ENCODE results near the gene ANTKMT. TPM values are rescaled to one million over a fixed set of nuclear protein-coding genes. Genes with fewer than 3 reads are reported as not detected.

The ANTKMT gene
- total and polyA plus RNA-seq, 4 experiments from 2014 or later, result 14.5 to 36.4 (median 22.5) TPM

GRCh38 chr16:678209-678857 lies 42.6 kb upstream of the ANTKMT start:
- Histone ChIP-seq H3K4me1 (ENCODE audit: insufficient read depth, low read length) (peaks cover 45% of the 10 kb centered on the region), H3K27me3 (ENCODE audit: insufficient read depth, low read length) (no peaks in the 10 kb centered on the region), H3K27ac (ENCODE audit: low read depth, low read length) (no peak overlapping the region), H3K4me3 (ENCODE audit: low read length in 2 of 2) (no peak overlapping the region), H3K9me3 (ENCODE audit: control insufficient read depth in 1 of 2, low read length in 2 of 2) (no peaks in the 10 kb centered on the region), H3K36me3 (ENCODE audit: insufficient read depth, low read length) (peaks cover 12% of the 10 kb centered on the region)
- intact Hi-C loops (cut with micrococcal nuclease), result loop anchor here (2.0 kb wide), 2 partner anchors 42 to 90 kb away; partner anchors contain the start of gene METTL26
- ChIA-PET CTCF (ENCODE audit: partially characterized antibody) (interaction anchor here (1.3 to 1.6 kb wide), 2 partner anchors 10 to 34 kb away, joined by 4 to 5 read pairs; partner anchors contain the start of gene RHOT2), POLR2A (ENCODE audit: partially characterized antibody) (interaction anchor here (1.0 to 10.2 kb wide), 3 partner anchors 11 to 30 kb away, joined by 3 to 212 read pairs (median 89); partner anchors contain the start of genes RHOT2 and WDR24)
- Mint-ChIP-seq H3K9me3 (peaks cover 0 to 1% (median 0%) of the 10 kb centered on the region in 8 donors), H3K36me3 (peaks cover 4 to 19% of the 10 kb centered on the region in 2 donors), H3K4me3 (peak overlapping the region in 5 of 8 donors; percentile 76 to 82 (median 80)), H3K27me3 (no peaks in the 10 kb centered on the region), H3K27ac (peak overlapping the region in 1 of 7 donors; percentile 83), H3K4me1 (peaks cover 5 to 48% (median 33%) of the 10 kb centered on the region in 4 donors)
- DNase-seq, result no peak

DNA sequence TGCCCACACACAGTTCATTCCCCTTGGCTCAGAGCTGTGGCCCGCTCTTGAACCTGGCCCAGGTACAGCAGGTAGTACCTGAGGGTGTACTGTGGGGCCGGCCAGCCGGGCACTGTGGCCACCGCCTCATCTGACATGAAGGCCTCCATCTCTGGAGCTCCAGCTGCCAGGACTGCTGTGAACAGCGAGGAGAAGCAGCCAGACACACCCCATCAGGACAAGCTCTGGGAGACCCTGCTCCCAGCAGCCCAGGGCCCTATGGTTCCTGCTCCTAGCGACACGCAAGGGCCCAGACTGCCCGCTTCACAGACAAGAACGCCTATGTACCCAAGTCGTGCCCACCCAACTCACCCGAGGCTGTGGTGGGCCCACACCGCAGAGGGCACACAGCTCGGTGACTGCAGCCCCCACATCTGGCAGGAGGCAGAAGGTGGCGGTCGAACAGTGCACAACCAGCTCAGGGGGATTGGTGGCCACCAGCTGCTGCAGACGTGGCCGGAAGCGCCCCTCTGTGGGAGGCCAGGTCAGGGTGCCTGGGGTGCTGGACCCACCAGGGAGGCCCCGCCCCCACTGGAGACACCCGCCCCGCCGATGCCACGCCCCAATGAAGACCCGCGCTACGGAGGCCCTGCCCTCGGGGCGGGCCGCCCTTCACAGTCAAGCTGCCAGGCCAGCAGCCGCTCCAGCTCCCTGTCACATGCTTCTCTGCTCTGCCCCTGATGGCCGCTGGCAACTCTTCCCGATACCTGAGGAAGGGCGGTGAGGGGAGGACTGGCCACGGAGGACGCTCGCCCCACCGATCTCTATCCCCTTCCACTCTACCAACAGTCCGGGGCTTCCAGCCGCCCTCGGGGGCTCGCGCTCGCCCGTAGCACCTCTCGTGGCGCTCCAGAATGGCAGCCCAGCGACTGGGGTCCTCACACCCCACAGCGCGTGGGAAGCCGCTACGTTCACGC lies 41.8 kb upstream of the ANTKMT start:
- Histone ChIP-seq H3K9me3 (ENCODE audit: control insufficient read depth in 1 of 2, low read length in 2 of 2) (no peaks in the 10 kb centered on the region), H3K4me1 (ENCODE audit: insufficient read depth, low read length) (peaks cover 49% of the 10 kb centered on the region)
- intact Hi-C loops (cut with micrococcal nuclease), result loop anchor here (1.0 to 2.0 kb wide), 3 partner anchors 11 to 90 kb away; partner anchors contain the start of genes METTL26 and RHOT2

DNA sequence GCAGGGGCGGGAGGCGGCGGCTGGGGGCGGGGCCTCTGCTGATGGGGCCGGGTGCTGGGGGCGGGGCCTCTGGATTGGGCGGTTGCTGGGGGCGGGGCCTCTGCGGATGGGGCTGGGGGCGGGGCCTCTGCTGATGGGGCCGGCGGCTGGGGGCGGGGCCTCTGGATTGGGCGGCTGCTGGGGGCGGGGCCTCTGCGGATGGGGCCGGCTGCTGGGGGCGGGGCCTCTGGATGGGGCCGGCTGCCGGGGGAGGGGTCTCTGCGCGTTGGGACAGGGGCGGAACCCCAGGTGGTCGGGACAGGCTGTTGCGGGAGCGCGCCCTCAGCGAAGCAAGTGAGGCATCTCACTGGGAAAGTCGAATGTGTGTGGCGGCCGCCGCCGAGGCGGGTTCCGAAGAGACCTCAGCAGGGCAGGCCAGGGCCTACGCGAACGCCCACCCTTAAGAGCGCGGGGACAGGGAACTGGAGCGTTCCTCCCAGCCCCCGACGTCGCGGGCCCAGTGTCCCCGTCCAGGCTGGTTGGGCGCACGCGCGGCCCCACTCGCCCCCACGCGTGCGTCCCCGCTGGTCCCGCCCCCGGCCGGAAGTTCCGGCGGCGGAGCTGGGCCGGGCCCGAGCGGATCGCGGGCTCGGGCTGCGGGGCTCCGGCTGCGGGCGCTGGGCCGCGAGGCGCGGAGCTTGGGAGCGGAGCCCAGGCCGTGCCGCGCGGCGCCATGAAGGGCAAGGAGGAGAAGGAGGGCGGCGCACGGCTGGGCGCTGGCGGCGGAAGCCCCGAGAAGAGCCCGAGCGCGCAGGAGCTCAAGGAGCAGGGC lies 40.9 kb upstream of the ANTKMT start, which contains the start of gene STUB1:
Gene STUB1 (plus strand): TSS at position 597 of the 811 bp plus-strand sequence. CDS start 116 bp downstream, at position 713.
- peak within 1 kb of the TSS; percentile 48 to 92 (median 90) for H3K27ac Mint-ChIP-seq
- intact Hi-C loops (cut with micrococcal nuclease), result loop anchor here (1.0 to 2.0 kb wide), 3 partner anchors 12 to 91 kb away; partner anchors contain the start of genes METTL26 and RHOT2
- Histone ChIP-seq H3K4me1 (ENCODE audit: insufficient read depth, low read length) (peaks cover 49% of the 10 kb centered on the region), H3K9me3 (ENCODE audit: control insufficient read depth in 1 of 2, low read length in 2 of 2) (no peaks in the 10 kb centered on the region), H3K27ac (ENCODE audit: low read depth, low read length) (peak within 1 kb of the TSS; percentile 70), H3K4me3 (ENCODE audit: low read length in 2 of 2) (peak within 1 kb of the TSS; percentile 14 to 62), H3K27me3 (ENCODE audit: insufficient read depth, low read length) (no peaks in the 10 kb centered on the region), H3K36me3 (ENCODE audit: insufficient read depth, low read length) (peaks cover 12% of the 10 kb centered on the region)
- H3K27me3 Mint-ChIP-seq, result no peaks in the 10 kb centered on the region
- DNase-seq, result peak; percentile 80 to 90 (median 83)
- CTCF ChIA-PET (ENCODE audit: partially characterized antibody), result interaction anchor here (1.6 kb wide), 1 partner anchor 32 kb away, joined by 4 read pairs; no protein-coding TSS in a partner anchor
- H3K4me3 Mint-ChIP-seq, result peak within 1 kb of the TSS; percentile 78 to 87 (median 81)
- H3K36me3 Mint-ChIP-seq, result peaks cover 4 to 19% of the 10 kb centered on the region in 2 donors
- peaks cover 5 to 49% (median 34%) of the 10 kb centered on the region in 4 donors for H3K4me1 Mint-ChIP-seq
- POLR2A ChIA-PET (ENCODE audit: partially characterized antibody), result interaction anchor here (0.7 to 10.2 kb wide), 14 partner anchors 8 to 96 kb away, joined by 3 to 212 read pairs (median 4); partner anchors contain the start of genes CCDC78, MCRIP2, METTL26 and RHOT2
- peaks cover 0 to 1% (median 0%) of the 10 kb centered on the region in 8 donors for H3K9me3 Mint-ChIP-seq

More for the DNA sequence above, 41.8 kb upstream of the ANTKMT start:
- H3K27me3 Mint-ChIP-seq, result no peaks in the 10 kb centered on the region
- peak overlapping the region; percentile 65 to 91 (median 81) for H3K27ac Mint-ChIP-seq
- Histone ChIP-seq H3K4me3 (ENCODE audit: low read length in 2 of 2) (peak overlapping the region in 1 of 2 donors; percentile 57), H3K36me3 (ENCODE audit: insufficient read depth, low read length) (peaks cover 12% of the 10 kb centered on the region), H3K27me3 (ENCODE audit: insufficient read depth, low read length) (no peaks in the 10 kb centered on the region), H3K27ac (ENCODE audit: low read depth, low read length) (peak overlapping the region; percentile 50)
- peak overlapping the region; percentile 71 to 82 (median 80) for H3K4me3 Mint-ChIP-seq
- ChIA-PET POLR2A (ENCODE audit: partially characterized antibody) (interaction anchor here (1.0 to 10.2 kb wide), 5 partner anchors 11 to 42 kb away, joined by 3 to 212 read pairs (median 14); partner anchors contain the start of genes METTL26, RHOT2, WDR24 and WDR90), CTCF (ENCODE audit: partially characterized antibody) (interaction anchor here (1.3 to 1.6 kb wide), 2 partner anchors 11 to 33 kb away, joined by 4 to 5 read pairs; partner anchors contain the start of gene RHOT2)
- peaks cover 4 to 17% of the 10 kb centered on the region in 2 donors for H3K36me3 Mint-ChIP-seq
- H3K9me3 Mint-ChIP-seq, result peaks cover 0 to 1% (median 0%) of the 10 kb centered on the region in 8 donors
- DNase-seq, result peak in 3 of 5 donors; percentile 44 to 64 (median 51)
- H3K4me1 Mint-ChIP-seq, result peaks cover 5 to 51% (median 34%) of the 10 kb centered on the region in 4 donors

DNA sequence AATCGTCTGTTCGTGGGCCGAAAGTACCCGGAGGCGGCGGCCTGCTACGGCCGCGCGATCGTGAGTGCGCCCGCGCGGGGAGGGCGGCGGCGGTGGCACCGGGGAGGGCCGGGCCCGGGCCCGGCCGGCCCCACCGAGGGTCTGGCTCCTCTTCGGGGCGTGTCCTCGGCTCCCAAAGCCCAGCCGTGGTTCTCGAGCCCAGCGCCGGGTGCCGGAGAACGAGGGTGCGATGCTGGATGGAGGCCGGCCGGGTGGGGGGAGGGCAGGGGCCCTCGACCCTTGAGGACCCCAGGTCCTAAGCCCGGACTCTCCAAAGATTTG lies 40.4 kb upstream of the ANTKMT start:
- CTCF ChIA-PET (ENCODE audit: partially characterized antibody), result no interaction called here
- peak overlapping the region; percentile 71 to 84 (median 78) for H3K4me3 Mint-ChIP-seq
- Histone ChIP-seq H3K27me3 (ENCODE audit: insufficient read depth, low read length) (no peaks in the 10 kb centered on the region), H3K36me3 (ENCODE audit: insufficient read depth, low read length) (peaks cover 12% of the 10 kb centered on the region), H3K9me3 (ENCODE audit: control insufficient read depth in 1 of 2, low read length in 2 of 2) (no peaks in the 10 kb centered on the region), H3K4me1 (ENCODE audit: insufficient read depth, low read length) (peaks cover 51% of the 10 kb centered on the region), H3K27ac (ENCODE audit: low read depth, low read length) (peak overlapping the region; percentile 70), H3K4me3 (ENCODE audit: low read length in 2 of 2) (peak overlapping the region; percentile 14 to 62)
- H3K27me3 Mint-ChIP-seq, result no peaks in the 10 kb centered on the region
- intact Hi-C loops (cut with micrococcal nuclease), result no loop called here
- DNase-seq, result no peak
- H3K36me3 Mint-ChIP-seq, result peaks cover 4 to 19% of the 10 kb centered on the region in 2 donors
- H3K4me1 Mint-ChIP-seq, result peaks cover 5 to 46% (median 32%) of the 10 kb centered on the region in 4 donors
- peak overlapping the region in 3 of 7 donors; percentile 57 to 89 (median 62) for H3K27ac Mint-ChIP-seq
- POLR2A ChIA-PET (ENCODE audit: partially characterized antibody), result interaction anchor here (0.7 to 10.2 kb wide), 13 partner anchors 9 to 96 kb away, joined by 3 to 212 read pairs (median 5); partner anchors contain the start of genes CCDC78, MCRIP2, METTL26 and RHOT2
- peaks cover 0 to 1% (median 0%) of the 10 kb centered on the region in 8 donors for H3K9me3 Mint-ChIP-seq

DNA sequence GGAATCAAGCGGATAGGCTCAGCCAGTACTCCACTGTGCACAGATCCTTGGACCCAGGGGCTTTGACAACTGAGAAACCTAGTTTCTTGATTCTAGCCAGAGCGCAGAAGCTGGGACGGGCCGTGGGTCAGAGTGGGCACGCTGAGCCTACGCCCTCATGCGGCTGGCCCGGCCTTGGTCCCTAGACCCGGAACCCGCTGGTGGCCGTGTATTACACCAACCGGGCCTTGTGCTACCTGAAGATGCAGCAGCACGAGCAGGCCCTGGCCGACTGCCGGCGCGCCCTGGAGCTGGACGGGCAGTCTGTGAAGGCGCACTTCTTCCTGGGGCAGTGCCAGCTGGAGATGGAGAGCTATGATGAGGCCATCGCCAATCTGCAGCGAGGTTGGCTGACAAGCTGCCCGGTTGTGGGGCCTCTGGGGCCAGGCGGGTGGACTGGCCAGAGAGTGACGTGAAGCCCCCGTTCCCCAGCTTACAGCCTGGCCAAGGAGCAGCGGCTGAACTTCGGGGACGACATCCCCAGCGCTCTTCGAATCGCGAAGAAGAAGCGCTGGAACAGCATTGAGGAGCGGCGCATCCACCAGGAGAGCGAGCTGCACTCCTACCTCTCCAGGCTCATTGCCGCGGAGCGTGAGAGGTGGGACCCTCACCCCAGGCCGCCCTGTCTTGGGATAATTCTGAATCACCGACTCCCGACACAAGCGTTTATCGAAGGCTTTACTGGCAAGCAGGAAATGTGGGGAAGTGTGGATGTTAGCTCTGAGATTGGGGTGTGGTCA lies 39.8 kb upstream of the ANTKMT start:
- Mint-ChIP-seq H3K27me3 (no peaks in the 10 kb centered on the region), H3K9me3 (peaks cover 0 to 1% (median 0%) of the 10 kb centered on the region in 8 donors), H3K4me3 (peak overlapping the region; percentile 69 to 84 (median 76)), H3K27ac (peak overlapping the region in 6 of 7 donors; percentile 22 to 89 (median 56)), H3K36me3 (peaks cover 4 to 19% of the 10 kb centered on the region in 2 donors), H3K4me1 (peaks cover 5 to 49% (median 33%) of the 10 kb centered on the region in 4 donors)
- intact Hi-C loops (cut with micrococcal nuclease), result no loop called here
- ChIA-PET CTCF (ENCODE audit: partially characterized antibody) (no interaction called here), POLR2A (ENCODE audit: partially characterized antibody) (interaction anchor here (0.9 to 10.2 kb wide), 12 partner anchors 9 to 97 kb away, joined by 3 to 212 read pairs (median 4); partner anchors contain the start of genes ANTKMT, CCDC78, METTL26 and RHOT2)
- peak overlapping the region; percentile 14 to 62 for H3K4me3 ChIP-seq (ENCODE audit: low read length in 2 of 2)
- no peak for DNase-seq
- peaks cover 12% of the 10 kb centered on the region for H3K36me3 ChIP-seq (ENCODE audit: insufficient read depth, low read length)
- H3K27me3 ChIP-seq (ENCODE audit: insufficient read depth, low read length), result no peaks in the 10 kb centered on the region
- no peaks in the 10 kb centered on the region for H3K9me3 ChIP-seq (ENCODE audit: control insufficient read depth in 1 of 2, low read length in 2 of 2)
- peak overlapping the region; percentile 70 for H3K27ac ChIP-seq (ENCODE audit: low read depth, low read length)
- peaks cover 56% of the 10 kb centered on the region for H3K4me1 ChIP-seq (ENCODE audit: insufficient read depth, low read length)
